Middle frontal gyrus (tissue), 1 donor: Measurements from ENCODE around the gene MRPS26.
A peak's percentile ranks its signal among the peaks of the same experiment; 100 is the strongest.
"Not testable (repeated sequence)": the region's sequence is repeated elsewhere in the genome, so short reads cannot be mapped to it uniquely, and the experiment has no call there.

Source experiments
- DNase-seq: peaks from one replicate; pipeline ENCODE4 v3.0.0-alpha.2; 2015; ENCODE audit warnings: low spot score; ENCODE audit errors: extremely low spot score

MRPS26 gene

GRCh38 chr20:3045816-3046676 lies at the start of gene MRPS26:
Gene MRPS26, plus strand, starts transcription at chr20:3046052. Its CDS starts 17 bp downstream, at chr20:3046069.
- DNase-seq, result peak; percentile 79

GRCh38 chr20:2998728-2999127 lies 47.1 kb upstream of the MRPS26 start:
- no peak for DNase-seq

GRCh38 chr20:3000852-3001523 lies 44.9 kb upstream of the MRPS26 start:
- peak; percentile 12 for DNase-seq

- DNase-seq, result no peak
Observed at GRCh38 chr20:3003416-3003815, 42.4 kb upstream of the MRPS26 start.

GRCh38 chr20:3010985-3011723 lies 34.7 kb upstream of the MRPS26 start:
- DNase-seq, result no peak

- no peak for DNase-seq
Observed at GRCh38 chr20:3011752-3012151, 34.1 kb upstream of the MRPS26 start.

- DNase-seq, result no peak
Observed at GRCh38 chr20:3013771-3014170, 32.1 kb upstream of the MRPS26 start.

- DNase-seq, result no peak
Observed at GRCh38 chr20:3014179-3014578, 31.7 kb upstream of the MRPS26 start.

GRCh38 chr20:3014662-3015061 lies 31.2 kb upstream of the MRPS26 start:
- no peak for DNase-seq

- not testable (repeated sequence) for DNase-seq
Observed at GRCh38 chr20:3015302-3015701, 30.6 kb upstream of the MRPS26 start.

- DNase-seq, result no peak
Observed at GRCh38 chr20:3021327-3021726, 24.5 kb upstream of the MRPS26 start.

GRCh38 chr20:3021777-3022176 lies 24.1 kb upstream of the MRPS26 start:
- DNase-seq, result no peak

GRCh38 chr20:3022559-3023490 lies 23.0 kb upstream of the MRPS26 start:
- not testable (repeated sequence) for DNase-seq

GRCh38 chr20:3027987-3028386 lies 17.9 kb upstream of the MRPS26 start:
- DNase-seq, result no peak

GRCh38 chr20:3031524-3032147 lies 14.2 kb upstream of the MRPS26 start:
- no peak for DNase-seq

- no peak for DNase-seq
Observed at GRCh38 chr20:3032624-3033023, 13.2 kb upstream of the MRPS26 start.

- DNase-seq, result no peak
Observed at GRCh38 chr20:3037654-3038053, 8.2 kb upstream of the MRPS26 start.

- DNase-seq, result no peak
Observed at GRCh38 chr20:3038454-3038853, 7.4 kb upstream of the MRPS26 start.

GRCh38 chr20:3039426-3039825 lies 6.4 kb upstream of the MRPS26 start:
- DNase-seq, result no peak

GRCh38 chr20:3040086-3040485 lies 5.8 kb upstream of the MRPS26 start:
- DNase-seq, result no peak
